KOPT-K1 (cell line): ENCODE measurements around the gene PCDHA6.
"Not testable (repeated sequence)": the region's sequence is repeated elsewhere in the genome, so short reads cannot be mapped to it uniquely, and the experiment has no call there.

Experiments
- H3K27ac ChIP-seq: fragments of 200-600 bp; sonication (generic); 2 replicates; pipeline ENCODE4 v1.5.1; 2016; ENCODE audit warnings: antibody characterized with exemption, mild to moderate bottlenecking, low read depth, low read length; ENCODE audit not compliant: poor library complexity, severe bottlenecking
- H3K36me3 ChIP-seq: fragments of 200-600 bp; sonication (generic); 2 replicates; pipeline ENCODE4 v1.5.1; 2017; ENCODE audit warnings: antibody characterized with exemption, mild to moderate bottlenecking, low read length, moderate library complexity; ENCODE audit not compliant: insufficient read depth
- H3K9me3 ChIP-seq: fragments of 200-600 bp; sonication (generic); 2 replicates; pipeline ENCODE4 v1.5.1; 2017; ENCODE audit warnings: antibody characterized with exemption, low read length, mild to moderate bottlenecking; ENCODE audit not compliant: insufficient read depth, poor library complexity, severe bottlenecking

PCDHA6 gene

GRCh38 chr5:140806834-140807775 lies 20.7 kb upstream of the PCDHA6 start, which contains the start of gene PCDHA4:
PCDHA4 (plus strand) TSS chr5:140807068.
- no peak within 1 kb of the TSS for H3K27ac ChIP-seq
- H3K9me3 ChIP-seq: no peaks in the 10 kb centered on the region
- no peaks in the 10 kb centered on the region for H3K36me3 ChIP-seq

- H3K27ac ChIP-seq, H3K9me3 ChIP-seq, H3K36me3 ChIP-seq: not testable (repeated sequence)
Observed at GRCh38 chr5:140808241-140808888, 19.4 kb upstream of the PCDHA6 start.

GRCh38 chr5:140808889-140809291 lies 18.9 kb upstream of the PCDHA6 start:
- Histone ChIP-seq H3K36me3 (no peaks in the 10 kb centered on the region), H3K27ac (no peak overlapping the region), H3K9me3 (no peaks in the 10 kb centered on the region)

GRCh38 chr5:140821375-140822280 lies 6.1 kb upstream of the PCDHA6 start, which contains the start of gene PCDHA5:
PCDHA5 (plus strand) TSS chr5:140821613.
- Histone ChIP-seq H3K36me3 (no peaks in the 10 kb centered on the region), H3K9me3 (no peaks in the 10 kb centered on the region), H3K27ac (no peak within 1 kb of the TSS)

- H3K27ac ChIP-seq: no peak overlapping the region
- no peaks in the 10 kb centered on the region for H3K36me3 ChIP-seq
- H3K9me3 ChIP-seq: no peaks in the 10 kb centered on the region
Observed at GRCh38 chr5:140822281-140822629, 5.5 kb upstream of the PCDHA6 start.

GRCh38 chr5:140822969-140823368 lies 4.8 kb upstream of the PCDHA6 start:
- H3K36me3 ChIP-seq, H3K9me3 ChIP-seq, H3K27ac ChIP-seq: not testable (repeated sequence)

GRCh38 chr5:140823475-140823874 lies 4.3 kb upstream of the PCDHA6 start:
- Histone ChIP-seq H3K36me3 (no peaks in the 10 kb centered on the region), H3K27ac (no peak overlapping the region), H3K9me3 (no peaks in the 10 kb centered on the region)

- no peaks in the 10 kb centered on the region for H3K9me3 ChIP-seq
- H3K27ac ChIP-seq: no peak overlapping the region
- no peaks in the 10 kb centered on the region for H3K36me3 ChIP-seq
Observed at GRCh38 chr5:140828362-140828737, 590 bp downstream of the PCDHA6 start.

- H3K9me3 ChIP-seq: not testable (repeated sequence)
Observed at GRCh38 chr5:140829511-140830501, 2.0 kb downstream of the PCDHA6 start.

GRCh38 chr5:140833993-140834392 lies 6.2 kb downstream of the PCDHA6 start, which contains the start of gene PCDHA7:
PCDHA7 (plus strand) TSS chr5:140834269; CDS start chr5:140834384, 115 bp downstream.
- Histone ChIP-seq H3K36me3 (no peaks in the 10 kb centered on the region), H3K9me3 (no peaks in the 10 kb centered on the region), H3K27ac (no peak within 1 kb of the TSS)

More at GRCh38 chr5:140829511-140830501, 2.0 kb downstream of the PCDHA6 start:
- not testable (repeated sequence) for H3K36me3 ChIP-seq, H3K27ac ChIP-seq

- H3K36me3 ChIP-seq, H3K27ac ChIP-seq, H3K9me3 ChIP-seq: not testable (repeated sequence)
Observed at GRCh38 chr5:140834439-140835008, 6.8 kb downstream of the PCDHA6 start.

GRCh38 chr5:140835622-140836510 lies 8.1 kb downstream of the PCDHA6 start:
- no peaks in the 10 kb centered on the region for H3K36me3 ChIP-seq
- H3K27ac ChIP-seq: no peak overlapping the region
- H3K9me3 ChIP-seq: no peaks in the 10 kb centered on the region
